ENCODE data around the gene DNLZ. TPM values are rescaled to one million over a fixed set of nuclear protein-coding genes. Genes with fewer than 3 reads are reported as not detected.
A peak's percentile ranks its signal among the peaks of the same experiment; 100 is the strongest.

The DNLZ gene
- total and polyA plus RNA-seq, 9 of the 15 experiments (the other 6 are each of a cell fraction or from before 2014, with no cell fraction given) = 0.17 to 44.6 (median 3.4) TPM

DNA sequence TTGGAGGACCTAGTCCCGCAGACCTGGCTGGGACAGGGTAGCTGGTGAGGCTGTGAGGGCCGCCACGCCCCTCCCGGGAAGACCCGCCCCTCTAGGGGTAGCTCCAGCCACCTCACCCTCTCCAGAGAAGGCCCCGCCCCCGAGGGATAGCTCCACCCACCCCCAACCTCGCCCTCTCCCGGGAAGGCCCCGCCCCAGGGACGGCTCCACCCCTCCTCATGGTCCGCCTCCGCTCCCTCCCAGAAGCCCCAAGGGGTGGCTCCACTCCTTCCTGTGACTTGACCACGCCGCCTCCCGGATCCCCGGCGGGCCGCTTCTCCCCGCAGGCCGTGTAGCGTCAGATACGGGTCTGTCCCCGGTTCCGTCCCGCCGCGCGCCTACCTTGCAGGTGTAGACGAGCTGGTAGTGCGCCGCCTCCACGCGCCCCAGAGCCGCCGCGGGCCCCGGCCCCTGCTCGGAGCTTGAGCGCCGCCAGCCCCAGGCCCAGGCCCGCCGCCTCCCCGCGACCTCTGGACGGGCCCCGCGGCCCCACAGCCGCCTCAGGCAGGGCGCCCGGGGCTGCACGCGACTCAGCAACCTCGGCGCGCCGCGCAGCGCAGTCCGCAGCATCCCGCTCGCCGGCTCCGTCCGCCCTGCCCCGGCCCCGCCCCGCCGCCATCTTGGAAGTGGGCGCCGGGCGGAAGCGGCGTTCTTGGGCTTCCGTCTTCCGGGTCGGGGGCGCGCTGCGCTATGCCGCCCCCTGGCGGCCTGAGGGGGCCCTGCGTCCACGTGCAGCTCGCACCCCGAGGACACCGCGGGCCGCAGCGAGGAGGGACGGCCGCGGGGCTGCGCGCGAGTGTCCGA lies at the start of gene DNLZ (continued):
- TF ChIP-seq, protein P1, sequence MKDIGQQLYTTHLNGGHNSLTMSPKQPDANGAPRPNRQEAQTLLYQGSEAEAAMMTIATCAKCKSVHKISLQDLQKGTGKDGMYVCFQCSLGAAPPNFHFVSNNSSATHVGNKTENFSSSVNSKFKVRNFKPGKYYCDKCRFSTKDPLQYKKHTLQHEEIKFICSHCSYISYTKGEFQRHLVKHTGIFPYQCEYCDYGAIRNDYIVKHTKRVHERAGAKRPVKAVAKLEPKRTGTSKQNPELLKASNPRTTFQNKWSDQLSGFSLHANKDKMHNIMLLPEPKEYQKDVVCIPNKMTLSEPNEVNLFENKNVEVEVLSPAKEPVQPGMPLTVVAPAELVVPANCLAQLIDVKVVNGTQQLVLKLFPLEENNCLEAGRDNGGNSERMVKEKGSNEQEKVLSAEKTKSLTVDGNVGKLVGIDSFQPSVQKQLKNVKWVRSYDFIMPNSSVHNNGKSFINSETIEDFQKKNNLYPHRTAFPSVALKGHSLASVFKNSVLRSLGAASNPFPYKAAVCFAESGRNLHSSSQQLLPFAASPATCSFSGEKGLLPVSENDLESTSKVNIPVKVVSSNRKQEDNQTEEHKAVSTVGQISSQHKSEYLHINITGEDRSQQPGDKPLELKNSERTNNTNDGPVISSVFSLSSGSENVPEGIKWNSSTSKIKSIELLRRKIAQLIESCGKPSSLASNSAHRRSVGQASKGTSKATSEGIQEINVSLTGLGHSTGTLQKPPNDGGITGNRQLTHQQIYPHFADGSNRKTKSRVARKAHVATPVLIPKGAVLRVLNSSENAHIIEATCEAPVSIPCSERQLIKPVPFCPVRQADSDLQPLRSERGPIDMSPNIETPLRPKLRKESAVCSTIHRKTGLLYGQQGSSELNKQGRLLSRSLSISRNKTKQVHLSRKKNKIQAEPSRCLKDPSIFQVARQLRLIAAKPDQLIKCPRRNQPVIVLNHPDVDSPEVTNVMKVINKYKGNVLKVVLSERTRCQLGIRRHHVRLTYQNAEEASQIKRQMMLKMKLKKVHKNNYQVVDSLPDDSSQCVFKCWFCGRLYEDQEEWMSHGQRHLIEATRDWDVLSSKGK (CRISPR knock-in tag; IDR thresholded peaks at IDR 0.05) = no peak
- TF ChIP-seq RBM17 (IDR thresholded peaks at IDR 0.05; ENCODE audit: borderline replicate concordance, low read depth, low read length) = no peak
- TF ChIP-seq CREB1 (IDR thresholded peaks at IDR 0.05) = peak; percentile 64
- TF ChIP-seq CREB1 (CRISPR knock-in tag; IDR thresholded peaks at IDR 0.05) = peak; percentile 87
- TF ChIP-seq WHSC1 (IDR thresholded peaks at IDR 0.05; ENCODE audit: low read length) = no peak
- TF ChIP-seq, protein P2, sequence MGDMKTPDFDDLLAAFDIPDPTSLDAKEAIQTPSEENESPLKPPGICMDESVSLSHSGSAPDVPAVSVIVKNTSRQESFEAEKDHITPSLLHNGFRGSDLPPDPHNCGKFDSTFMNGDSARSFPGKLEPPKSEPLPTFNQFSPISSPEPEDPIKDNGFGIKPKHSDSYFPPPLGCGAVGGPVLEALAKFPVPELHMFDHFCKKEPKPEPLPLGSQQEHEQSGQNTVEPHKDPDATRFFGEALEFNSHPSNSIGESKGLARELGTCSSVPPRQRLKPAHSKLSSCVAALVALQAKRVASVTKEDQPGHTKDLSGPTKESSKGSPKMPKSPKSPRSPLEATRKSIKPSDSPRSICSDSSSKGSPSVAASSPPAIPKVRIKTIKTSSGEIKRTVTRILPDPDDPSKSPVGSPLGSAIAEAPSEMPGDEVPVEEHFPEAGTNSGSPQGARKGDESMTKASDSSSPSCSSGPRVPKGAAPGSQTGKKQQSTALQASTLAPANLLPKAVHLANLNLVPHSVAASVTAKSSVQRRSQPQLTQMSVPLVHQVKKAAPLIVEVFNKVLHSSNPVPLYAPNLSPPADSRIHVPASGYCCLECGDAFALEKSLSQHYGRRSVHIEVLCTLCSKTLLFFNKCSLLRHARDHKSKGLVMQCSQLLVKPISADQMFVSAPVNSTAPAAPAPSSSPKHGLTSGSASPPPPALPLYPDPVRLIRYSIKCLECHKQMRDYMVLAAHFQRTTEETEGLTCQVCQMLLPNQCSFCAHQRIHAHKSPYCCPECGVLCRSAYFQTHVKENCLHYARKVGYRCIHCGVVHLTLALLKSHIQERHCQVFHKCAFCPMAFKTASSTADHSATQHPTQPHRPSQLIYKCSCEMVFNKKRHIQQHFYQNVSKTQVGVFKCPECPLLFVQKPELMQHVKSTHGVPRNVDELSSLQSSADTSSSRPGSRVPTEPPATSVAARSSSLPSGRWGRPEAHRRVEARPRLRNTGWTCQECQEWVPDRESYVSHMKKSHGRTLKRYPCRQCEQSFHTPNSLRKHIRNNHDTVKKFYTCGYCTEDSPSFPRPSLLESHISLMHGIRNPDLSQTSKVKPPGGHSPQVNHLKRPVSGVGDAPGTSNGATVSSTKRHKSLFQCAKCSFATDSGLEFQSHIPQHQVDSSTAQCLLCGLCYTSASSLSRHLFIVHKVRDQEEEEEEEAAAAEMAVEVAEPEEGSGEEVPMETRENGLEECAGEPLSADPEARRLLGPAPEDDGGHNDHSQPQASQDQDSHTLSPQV (IDR thresholded peaks at IDR 0.05) = peak; percentile 94
- TF ChIP-seq ERF (CRISPR knock-in tag; IDR thresholded peaks at IDR 0.05) = peak; percentile 95
- TF ChIP-seq, protein P3, sequence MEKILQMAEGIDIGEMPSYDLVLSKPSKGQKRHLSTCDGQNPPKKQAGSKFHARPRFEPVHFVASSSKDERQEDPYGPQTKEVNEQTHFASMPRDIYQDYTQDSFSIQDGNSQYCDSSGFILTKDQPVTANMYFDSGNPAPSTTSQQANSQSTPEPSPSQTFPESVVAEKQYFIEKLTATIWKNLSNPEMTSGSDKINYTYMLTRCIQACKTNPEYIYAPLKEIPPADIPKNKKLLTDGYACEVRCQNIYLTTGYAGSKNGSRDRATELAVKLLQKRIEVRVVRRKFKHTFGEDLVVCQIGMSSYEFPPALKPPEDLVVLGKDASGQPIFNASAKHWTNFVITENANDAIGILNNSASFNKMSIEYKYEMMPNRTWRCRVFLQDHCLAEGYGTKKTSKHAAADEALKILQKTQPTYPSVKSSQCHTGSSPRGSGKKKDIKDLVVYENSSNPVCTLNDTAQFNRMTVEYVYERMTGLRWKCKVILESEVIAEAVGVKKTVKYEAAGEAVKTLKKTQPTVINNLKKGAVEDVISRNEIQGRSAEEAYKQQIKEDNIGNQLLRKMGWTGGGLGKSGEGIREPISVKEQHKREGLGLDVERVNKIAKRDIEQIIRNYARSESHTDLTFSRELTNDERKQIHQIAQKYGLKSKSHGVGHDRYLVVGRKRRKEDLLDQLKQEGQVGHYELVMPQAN (IDR thresholded peaks at IDR 0.05; ENCODE audit: borderline replicate concordance) = peak; percentile 82; the same call in 1 of the 2 replicates
- peak; percentile 92 for TF ChIP-seq POLR2G (IDR thresholded peaks at IDR 0.05; ENCODE audit: low read depth, low read length)
- TF ChIP-seq ZNF766 (CRISPR knock-in tag; conservative IDR thresholded peaks at IDR 0.05) = peak; percentile 75; the same call in 1 of the 2 replicates
- TF ChIP-seq ESRRA (IDR thresholded peaks at IDR 0.05; ENCODE audit: borderline replicate concordance, low read depth) = peak; percentile 53; the same call in 1 of the 2 replicates
- no peak for TF ChIP-seq FOXM1 (IDR thresholded peaks at IDR 0.05; ENCODE audit: low read depth)
- TF ChIP-seq FOXM1 (CRISPR knock-in tag; IDR thresholded peaks at IDR 0.05; ENCODE audit: low read depth) = peak; percentile 95
- TF ChIP-seq GABPA (tag; conservative IDR thresholded peaks at IDR 0.05; ENCODE audit: low read depth) = peak; percentile 98
- peak; percentile 73; the same call in 1 of the 2 replicates for TF ChIP-seq HDAC8 (tag; IDR thresholded peaks at IDR 0.05)
- peak; percentile 91; the same call in 1 of the 2 replicates for TF ChIP-seq RNF2 (IDR thresholded peaks at IDR 0.05)
- TF ChIP-seq SIX5 (IDR thresholded peaks at IDR 0.05; ENCODE audit: borderline replicate concordance in 1 of 2, insufficient read depth in 1 of 2, low read depth in 1 of 2, low read length in 2 of 2) = peak; percentile 68 to 83; a peak in 3 of 4 replicates

Data from K562 (cell line).